NCI-H1436 treated with DMSO at 0.1 percent for 48 hours (cell line): ENCODE measurements around the gene PCBP3.
"Not testable (repeated sequence)": the region's sequence is repeated elsewhere in the genome, so short reads cannot be mapped to it uniquely, and the experiment has no call there.

Experiments
- DNase-seq: peaks from one replicate; lab custom pipeline; 2025; lab: John Stamatoyannopoulos, UW

Gene PCBP3

GRCh38 chr21:45875416-45875760, 231.9 kb downstream of the PCBP3 start:
- no peak for DNase-seq

GRCh38 chr21:45875881-45876280, 232.4 kb downstream of the PCBP3 start:
- DNase-seq, result no peak

DNA sequence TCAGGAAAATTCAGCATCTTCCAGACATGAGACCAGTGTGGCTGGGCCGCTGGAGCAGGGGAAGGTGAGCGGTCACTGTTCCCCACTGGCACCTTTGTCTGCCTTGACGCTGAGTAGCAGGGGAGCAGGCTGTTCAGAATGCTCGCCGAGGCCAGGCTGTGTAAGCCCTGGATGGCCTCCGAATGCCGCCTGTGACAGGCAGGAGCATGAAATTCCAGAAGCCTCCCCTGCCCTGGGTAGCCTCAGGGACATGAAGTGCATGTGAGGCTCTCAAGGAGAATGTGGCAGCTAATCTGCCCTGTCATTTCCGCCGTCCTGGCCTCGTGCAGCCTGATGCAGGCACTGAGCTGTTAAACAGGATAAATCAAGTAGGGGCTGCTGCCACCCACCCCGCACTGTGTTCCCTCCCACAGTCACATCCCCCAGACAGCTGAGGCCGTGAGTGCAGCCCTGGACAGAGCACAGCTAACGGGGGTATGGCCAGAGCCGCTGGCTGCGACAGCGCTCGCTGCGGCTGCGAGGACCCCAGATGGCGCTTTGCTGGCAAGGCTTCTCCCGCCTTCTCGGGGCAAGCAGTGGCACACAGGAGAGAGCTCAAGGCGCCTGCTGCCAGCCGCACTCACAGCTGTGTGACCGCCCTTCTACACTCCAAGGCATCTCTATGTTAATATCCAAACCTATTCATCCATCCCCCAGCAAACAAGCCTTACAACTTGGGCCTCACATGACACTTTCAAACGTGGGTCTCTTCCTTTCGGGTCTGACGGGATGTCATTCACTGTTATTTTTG, 233.1 kb downstream of the PCBP3 start:
- DNase-seq, result no peak

- DNase-seq, result no peak
Observed at GRCh38 chr21:45877171-45877438, 233.6 kb downstream of the PCBP3 start.

GRCh38 chr21:45877821-45878469, 234.4 kb downstream of the PCBP3 start:
- no peak for DNase-seq

- DNase-seq, result no peak
Observed at GRCh38 chr21:45880097-45881068, 236.9 kb downstream of the PCBP3 start.

DNA sequence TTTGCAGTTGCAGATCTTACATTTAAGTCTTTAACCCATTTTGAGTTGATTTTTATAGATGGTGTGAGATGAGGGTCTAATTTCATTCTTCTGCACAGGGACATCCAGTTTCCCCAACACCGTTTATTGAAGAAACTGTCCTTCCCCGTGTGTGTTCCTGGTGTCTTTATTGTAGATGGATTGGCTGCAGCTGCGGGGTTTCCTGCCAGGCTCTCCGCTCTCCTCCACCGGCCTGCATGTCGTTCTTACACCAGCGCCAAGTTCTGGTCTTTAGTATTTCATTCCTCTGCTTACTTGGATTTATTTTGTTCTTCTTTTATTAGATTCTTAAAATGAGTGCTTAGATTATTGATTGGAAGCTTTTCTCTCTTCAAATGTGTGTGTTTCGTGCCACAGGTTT, 239.1 kb downstream of the PCBP3 start:
- no peak for DNase-seq

DNA sequence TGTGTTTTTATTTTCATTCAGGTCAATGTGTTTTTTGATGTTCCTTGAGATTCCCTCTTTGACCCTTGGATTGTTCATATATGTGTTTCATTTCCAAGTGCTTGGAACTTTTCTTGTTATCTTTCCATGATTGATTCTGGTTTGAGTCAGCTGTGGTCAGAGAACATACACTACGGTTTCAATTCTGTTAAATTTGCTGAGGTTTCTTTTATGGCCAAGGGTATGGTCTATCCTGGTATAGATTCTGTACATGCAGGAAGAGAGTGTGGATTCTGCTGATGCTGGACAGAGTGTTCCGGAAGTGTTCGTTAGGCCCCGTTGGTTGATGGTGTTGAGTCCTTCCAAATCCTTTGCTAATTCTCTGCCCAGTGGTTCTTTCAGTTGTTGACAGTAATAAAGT, 239.6 kb downstream of the PCBP3 start:
- no peak for DNase-seq

DNA sequence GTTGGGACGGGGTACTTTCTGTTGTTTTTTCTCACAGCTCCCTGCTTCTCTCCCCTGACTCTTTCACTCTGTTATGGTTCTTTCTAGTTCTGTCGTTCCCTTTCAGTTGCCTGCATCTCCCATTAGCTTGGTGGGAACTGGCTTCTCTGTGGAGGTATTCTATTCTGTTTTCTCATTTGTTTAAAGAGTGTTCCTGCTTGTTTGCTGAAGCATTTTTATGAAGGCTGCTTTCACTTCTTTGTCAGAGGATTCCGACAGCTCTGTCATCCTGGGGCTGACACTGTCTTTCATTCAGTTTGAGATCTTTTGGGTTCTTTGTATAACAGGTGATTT, 242.0 kb downstream of the PCBP3 start:
- DNase-seq, result no peak

DNA sequence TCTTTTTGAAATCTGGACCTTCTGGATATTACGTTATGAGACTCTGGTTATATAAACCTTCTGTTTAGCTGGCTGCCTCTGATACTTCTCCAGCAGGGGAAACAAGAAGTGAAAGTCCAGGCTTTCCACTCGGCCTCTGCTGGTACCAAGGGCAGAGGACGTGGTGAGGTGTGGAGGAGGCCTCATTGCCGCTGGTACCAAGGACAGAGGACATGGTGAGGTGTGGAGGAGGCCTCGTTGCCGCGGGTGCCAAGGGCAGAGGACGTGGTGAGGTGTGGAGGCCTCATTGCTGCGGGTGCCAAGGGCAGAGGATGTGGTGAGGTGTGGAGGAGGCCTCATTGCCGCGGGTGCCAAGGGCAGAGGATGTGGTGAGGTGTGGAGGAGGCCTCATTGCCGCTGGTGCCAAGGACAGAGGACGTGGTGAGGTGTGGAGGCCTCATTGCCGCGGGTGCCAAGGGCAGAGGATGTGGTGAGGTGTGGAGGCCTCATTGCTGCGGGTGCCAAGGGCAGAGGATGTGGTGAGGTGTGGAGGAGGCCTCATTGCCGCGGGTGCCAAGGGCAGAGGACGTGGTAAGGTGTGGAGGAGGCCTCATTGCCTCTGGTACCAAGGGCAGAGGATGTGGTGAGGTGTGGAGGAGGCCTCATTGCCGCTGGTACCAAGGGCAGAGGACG, 242.5 kb downstream of the PCBP3 start:
- not testable (repeated sequence) for DNase-seq

DNA sequence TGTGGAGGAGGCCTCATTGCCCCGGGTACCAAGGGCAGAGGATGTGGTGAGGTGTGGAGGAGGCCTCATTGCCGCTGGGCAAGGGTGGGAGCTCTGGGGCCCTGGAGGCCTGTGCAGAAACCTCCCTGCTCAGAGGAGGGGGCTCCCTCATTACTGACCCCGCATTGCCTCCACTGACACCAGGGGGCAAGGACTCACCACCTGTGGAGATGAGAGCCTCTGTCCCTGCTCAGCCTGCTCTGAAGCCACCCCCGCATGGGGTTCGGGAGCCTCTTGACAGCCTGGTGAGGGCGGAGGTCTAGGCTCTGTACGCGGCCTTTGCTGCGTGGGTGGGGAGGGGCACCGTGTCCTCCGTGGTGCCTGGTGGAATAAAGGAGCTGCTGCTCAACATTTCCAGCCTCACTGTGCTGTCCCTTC, 243.1 kb downstream of the PCBP3 start:
- DNase-seq, result no peak

DNA sequence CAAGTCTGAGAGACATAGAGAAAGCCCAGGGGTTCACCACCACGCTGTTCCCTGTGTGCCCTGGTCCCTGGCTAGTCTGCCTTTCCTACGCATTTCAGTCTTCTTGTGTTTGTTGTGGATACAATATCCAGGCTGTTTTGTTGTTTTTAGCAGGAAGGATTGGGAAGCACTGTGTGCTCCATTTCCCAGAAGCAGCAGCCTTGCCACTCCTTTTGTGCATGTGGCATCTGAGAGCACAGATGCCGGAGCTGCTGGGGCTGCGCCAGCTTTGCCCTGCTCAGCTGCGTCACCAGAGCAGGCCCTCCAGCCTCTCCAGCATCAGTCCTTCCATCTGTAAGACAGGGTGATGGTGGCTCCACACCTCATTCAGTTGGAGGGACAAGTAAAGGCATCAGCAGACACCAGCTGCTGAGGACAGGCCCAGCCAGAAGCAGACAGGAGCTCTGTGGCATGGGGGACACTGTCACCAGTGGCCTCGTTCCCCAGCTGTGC, 243.6 kb downstream of the PCBP3 start:
- no peak for DNase-seq

- no peak for DNase-seq
Observed at GRCh38 chr21:45887788-45888187, 244.3 kb downstream of the PCBP3 start.

GRCh38 chr21:45888386-45889009, 245.0 kb downstream of the PCBP3 start:
- DNase-seq, result no peak

GRCh38 chr21:45889256-45889655, 245.7 kb downstream of the PCBP3 start:
- DNase-seq, result no peak

DNA sequence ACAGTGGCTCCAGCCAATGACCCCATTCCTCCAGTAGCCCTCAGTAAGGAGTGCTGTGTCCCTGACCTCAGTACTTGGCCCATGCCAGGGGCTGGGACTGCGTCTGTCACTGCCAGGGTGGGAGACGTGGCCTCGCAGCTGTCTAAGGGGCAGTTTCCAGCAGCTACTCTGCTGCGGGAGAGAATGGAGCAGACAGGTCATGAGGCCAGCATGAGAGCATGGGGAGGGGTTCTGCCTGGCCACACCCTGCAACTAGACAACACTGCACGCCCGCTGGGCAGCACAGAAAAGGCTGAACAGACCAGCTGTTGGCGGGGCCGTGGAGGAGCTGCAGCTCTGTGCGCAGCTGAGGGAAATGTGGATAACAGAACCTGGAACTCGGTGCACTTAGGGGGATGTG, 246.4 kb downstream of the PCBP3 start:
- DNase-seq, result no peak

DNA sequence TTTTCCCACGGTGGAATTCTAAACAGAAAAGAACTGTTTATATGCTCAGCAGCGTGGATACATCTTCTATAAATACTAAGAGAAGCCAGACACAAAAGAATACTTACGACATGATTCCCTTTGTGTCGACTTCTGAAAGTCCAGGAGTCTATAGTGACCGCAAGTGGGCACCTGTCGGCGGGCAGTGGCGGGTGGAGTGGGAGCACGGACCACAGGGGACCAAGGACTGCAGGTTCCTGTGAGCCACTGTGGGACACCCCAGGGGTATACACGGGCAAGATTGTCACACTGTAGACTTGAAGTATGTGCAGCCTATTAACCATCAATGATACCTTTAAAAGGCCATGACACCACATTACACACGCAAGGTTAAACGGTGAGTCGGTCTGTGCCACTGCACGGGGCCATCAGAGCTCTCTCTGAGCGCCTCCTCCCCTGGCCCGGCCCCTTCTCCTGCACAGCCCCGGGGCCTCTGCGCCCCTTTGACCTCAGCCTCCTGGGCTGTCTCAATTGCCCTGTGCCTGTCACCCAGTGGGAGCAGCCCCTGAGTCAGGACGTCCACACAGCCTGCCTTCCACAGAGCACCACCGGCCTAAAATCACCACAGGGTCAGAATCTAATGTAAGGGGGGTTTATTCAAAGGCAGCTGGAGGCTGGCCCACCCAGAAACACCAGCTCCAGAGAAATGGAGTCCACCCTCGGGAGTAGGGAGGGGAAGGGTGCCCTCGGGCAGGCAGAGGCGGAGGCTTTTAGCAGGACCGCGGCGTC, 248.0 kb downstream of the PCBP3 start:
- DNase-seq, result no peak

DNA sequence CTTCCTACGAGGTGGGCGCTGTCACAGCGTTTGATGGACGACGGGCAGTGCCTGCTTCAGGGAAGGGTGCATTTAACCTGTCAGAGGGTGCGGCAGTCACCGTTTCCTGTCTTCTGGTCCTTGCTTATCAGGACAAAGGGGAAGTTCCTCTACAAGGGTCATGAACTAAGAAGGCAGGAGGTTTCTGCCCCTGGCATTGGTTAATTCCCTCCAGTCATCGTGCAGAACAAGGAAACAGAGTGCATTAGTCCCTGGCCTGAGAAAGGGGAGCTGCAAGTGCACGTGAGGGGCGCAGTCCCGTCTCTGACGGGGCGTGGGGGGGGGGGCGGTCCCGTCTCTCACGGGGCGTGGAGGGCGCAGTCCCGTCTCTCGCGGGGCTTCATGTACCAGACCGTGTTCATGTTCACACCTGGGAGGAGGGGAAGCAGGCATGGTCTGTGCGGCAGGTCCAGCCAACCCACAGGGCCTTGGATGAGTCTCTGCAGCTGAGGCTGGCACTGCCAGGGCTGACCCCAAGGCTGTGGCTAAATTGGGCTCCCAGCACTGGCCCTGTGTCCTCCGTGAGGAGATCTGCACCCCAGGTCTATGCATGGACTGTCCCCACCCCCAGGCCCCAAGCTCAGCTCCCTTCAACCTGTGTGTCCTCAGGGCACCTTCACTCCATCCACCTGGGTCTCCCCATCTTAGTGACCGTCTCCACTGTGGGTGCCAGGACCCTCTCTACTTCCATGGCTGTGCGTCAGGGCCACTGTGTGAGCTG, 248.8 kb downstream of the PCBP3 start:
- DNase-seq, result no peak

- no peak for DNase-seq
Observed at GRCh38 chr21:45892916-45893739, 249.6 kb downstream of the PCBP3 start.
